Measurements from ENCODE around the gene TNS3.

- TF ChIP-seq CTCF (IDR thresholded peaks at IDR 0.05; ENCODE audit: insufficient read depth, low read length) (no peak), POLR2AphosphoS5 (IDR thresholded peaks at IDR 0.05; ENCODE audit: low read depth) (no peak), SPI1 (IDR thresholded peaks at IDR 0.05; ENCODE audit: borderline replicate concordance, low read depth) (no peak), GABPA (IDR thresholded peaks at IDR 0.05; ENCODE audit: low read depth) (no peak), REST (IDR thresholded peaks at IDR 0.05; ENCODE audit: insufficient replicate concordance, low read depth) (no peak)
These were observed 40.2 kb upstream of the TNS3 start for GRCh38 chr7:47621979-47622561.

All from HL-60 (cell line).